Superior temporal gyrus (tissue), 1 donor: ENCODE results near the gene ARL5B.

Experiments
- DNase-seq: peaks from one replicate; pipeline ENCODE4 v3.0.0-alpha.2; 2016; ENCODE audit errors: extremely low spot score

The ARL5B gene

GRCh38 chr10:18703521-18703920, 44.3 kb downstream of the ARL5B start:
- DNase-seq: no peak

GRCh38 chr10:18710201-18710653, 51.0 kb downstream of the ARL5B start:
- no peak for DNase-seq

- peak; percentile 52 for DNase-seq
Measured at GRCh38 chr10:18713077-18713476, 53.8 kb downstream of the ARL5B start.

GRCh38 chr10:18718991-18719390, 59.8 kb downstream of the ARL5B start:
- no peak for DNase-seq

DNA sequence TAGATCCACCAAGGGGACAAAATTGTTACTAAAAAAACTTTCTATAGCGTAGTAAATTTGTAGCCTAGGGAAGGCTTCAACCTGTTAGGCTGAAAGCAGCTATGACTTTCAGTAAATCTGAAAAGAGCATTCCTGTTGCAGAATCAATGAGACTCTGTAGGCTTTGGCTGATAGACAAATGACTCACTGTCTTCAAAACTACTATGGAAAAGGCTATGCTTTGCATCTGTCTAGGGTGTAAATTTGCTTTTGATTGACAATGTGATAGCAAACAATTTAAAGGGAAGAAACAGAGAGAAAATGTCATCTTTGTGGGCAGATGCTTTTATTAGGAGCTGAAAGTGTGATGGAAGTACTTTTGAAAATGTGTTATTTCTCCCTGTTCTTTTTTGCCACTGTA, 60.6 kb downstream of the ARL5B start:
- DNase-seq: peak; percentile 44

GRCh38 chr10:18721067-18721466, 61.8 kb downstream of the ARL5B start:
- no peak for DNase-seq

- no peak for DNase-seq
Measured at GRCh38 chr10:18723801-18724200, 64.6 kb downstream of the ARL5B start.
